RPMI7951 (cell line): ENCODE measurements around the gene EGFR. TPM values are rescaled to one million over a fixed set of nuclear protein-coding genes. Genes with fewer than 3 reads are reported as not detected.

Experiments
- DNase-seq: peaks from one replicate; pipeline ENCODE4 v3.0.0-alpha.2; 2012; ENCODE audit warnings: low read depth
- total RNA-seq: library from RNA; depleted of rRNA; stranded (reverse); fragments of >200 nt; shearing (Covaris generic); gene quantifications from 2 replicates; pipeline ENCODE4 v1.2.3, GENCODE V29; 2014; rRNA removed

The EGFR gene
- total RNA-seq = 36.7 and 40.9 TPM in 2 replicates

- DNase-seq = peak; percentile 92
Measured at GRCh38 chr7:55018361-55019190, at the start of gene EGFR. EGFR (plus strand) TSS chr7:55019017; CDS start chr7:55019278, 261 bp downstream.

GRCh38 chr7:54969208-54969967 is 49.4 kb upstream of the EGFR start:
- peak; percentile 37 for DNase-seq

- no peak for DNase-seq
Measured at GRCh38 chr7:54972733-54973294, 46.0 kb upstream of the EGFR start.

GRCh38 chr7:54978364-54979116 is 40.3 kb upstream of the EGFR start:
- DNase-seq = no peak

- no peak for DNase-seq
Measured at GRCh38 chr7:54980521-54980920, 38.3 kb upstream of the EGFR start.

- peak; percentile 92 for DNase-seq
Measured at GRCh38 chr7:54981913-54982312, 36.9 kb upstream of the EGFR start.

GRCh38 chr7:54985426-54986330 is 33.1 kb upstream of the EGFR start:
- peak; percentile 98 for DNase-seq

- DNase-seq = no peak
Measured at GRCh38 chr7:54986716-54987115, 32.1 kb upstream of the EGFR start.

- DNase-seq = no peak
Measured at GRCh38 chr7:54987772-54988171, 31.0 kb upstream of the EGFR start.

GRCh38 chr7:54988516-54988915 is 30.3 kb upstream of the EGFR start:
- no peak for DNase-seq

- no peak for DNase-seq
Measured at GRCh38 chr7:54989453-54990225, 29.2 kb upstream of the EGFR start.

GRCh38 chr7:54991341-54991740 is 27.5 kb upstream of the EGFR start:
- peak; percentile 61 for DNase-seq

- DNase-seq = no peak
Measured at GRCh38 chr7:54992871-54993475, 25.8 kb upstream of the EGFR start.

- no peak for DNase-seq
Measured at GRCh38 chr7:54995166-54995565, 23.7 kb upstream of the EGFR start.

GRCh38 chr7:54995610-54996363 is 23.0 kb upstream of the EGFR start:
- peak; percentile 83 for DNase-seq

GRCh38 chr7:54996391-54996790 is 22.4 kb upstream of the EGFR start:
- no peak for DNase-seq

GRCh38 chr7:55004579-55004978 is 14.2 kb upstream of the EGFR start:
- no peak for DNase-seq

- DNase-seq = no peak
Measured at GRCh38 chr7:55005241-55005851, 13.5 kb upstream of the EGFR start.
